ENCODE data around the gene UCKL1.
"Not testable (repeated sequence)": the region's sequence is repeated elsewhere in the genome, so short reads cannot be mapped to it uniquely, and the experiment has no call there.

Gene UCKL1

GRCh38 chr20:63972312-63973159 lies 16.3 kb upstream of the UCKL1 start:
- no peak for DNase-seq

GRCh38 chr20:63971960-63972311 lies 15.7 kb upstream of the UCKL1 start:
- DNase-seq: not testable (repeated sequence)

- DNase-seq: no peak
Measured at GRCh38 chr20:63970714-63971431, 14.7 kb upstream of the UCKL1 start.

GRCh38 chr20:63969838-63970713 lies 13.9 kb upstream of the UCKL1 start, which contains the start of gene ZNF512B:
Gene ZNF512B, minus strand, starts transcription at chr20:63969930. Its CDS starts 1,980 bp downstream, at chr20:63967950.
- peak; percentile 74 for DNase-seq

GRCh38 chr20:63968928-63969760 lies 12.9 kb upstream of the UCKL1 start:
- DNase-seq: peak; percentile 70

- no peak for DNase-seq
Measured at GRCh38 chr20:63968136-63968927, 12.1 kb upstream of the UCKL1 start.

- no peak for DNase-seq
Measured at GRCh38 chr20:63967330-63968135, 11.3 kb upstream of the UCKL1 start.

- no peak for DNase-seq
Measured at GRCh38 chr20:63966944-63967322, 10.7 kb upstream of the UCKL1 start.

- DNase-seq: no peak
Measured at GRCh38 chr20:63966172-63966943, 10.1 kb upstream of the UCKL1 start.

- no peak for DNase-seq
Measured at GRCh38 chr20:63964412-63964811, 8.2 kb upstream of the UCKL1 start.

GRCh38 chr20:63963784-63964301 lies 7.6 kb upstream of the UCKL1 start:
- DNase-seq: no peak

GRCh38 chr20:63963348-63963741 lies 7.1 kb upstream of the UCKL1 start:
- DNase-seq: no peak

- DNase-seq: no peak
Measured at GRCh38 chr20:63962426-63963347, 6.5 kb upstream of the UCKL1 start.

GRCh38 chr20:63961664-63962425 lies 5.6 kb upstream of the UCKL1 start:
- no peak for DNase-seq

- not testable (repeated sequence) for DNase-seq
Measured at GRCh38 chr20:63960654-63961621, 4.7 kb upstream of the UCKL1 start.

GRCh38 chr20:63959699-63960075 lies 3.5 kb upstream of the UCKL1 start:
- DNase-seq: no peak
